Activated CD8-positive, alpha-beta T cell treated with anti-CD3 and anti-CD28 coated beads for 36 hours (primary cell): ENCODE data around the gene ABHD17C. TPM values are rescaled to one million over a fixed set of nuclear protein-coding genes. Genes with fewer than 3 reads are reported as not detected.

Source experiments
- ATAC-seq: fragments of 200-7000 bp; cut with Tn5 transposase; one replicate; pipeline ENCODE4 v1.10.0; 2021; ENCODE audit warnings: mild to moderate bottlenecking, moderate library complexity
- CTCF ChIA-PET: fragments of 350-600 bp; sonication (Branson Sonifier 250); formaldehyde crosslinking; loops from one replicate; lab custom pipeline; 2021; ENCODE audit warnings: antibody characterized with exemption; lab: Charles Lee
- POLR2A ChIA-PET: fragments of 350-600 bp; sonication (Branson Sonifier 250); formaldehyde crosslinking; loops from one replicate; lab custom pipeline; 2021; ENCODE audit warnings: antibody characterized with exemption; lab: Charles Lee
- DNase-seq: peaks from one replicate; pipeline ENCODE4 v3.0.0-alpha.2; 2020
- H3K27ac Mint-ChIP-seq: one replicate; pipeline ENCODE4 v1.8.0; 2021; ENCODE audit warnings: mild to moderate bottlenecking, mixed read lengths
- H3K27me3 Mint-ChIP-seq: one replicate; pipeline ENCODE4 v1.8.0; 2021; ENCODE audit warnings: mixed read lengths
- H3K36me3 Mint-ChIP-seq: one replicate; pipeline ENCODE4 v1.8.0; 2021; ENCODE audit warnings: low read depth, mixed read lengths
- H3K4me1 Mint-ChIP-seq: one replicate; pipeline ENCODE4 v1.8.0; 2021; ENCODE audit warnings: low read depth, mixed read lengths
- H3K4me3 Mint-ChIP-seq: one replicate; pipeline ENCODE4 v1.8.0; 2021; ENCODE audit warnings: mild to moderate bottlenecking, moderate library complexity, mixed read lengths
- H3K9me3 Mint-ChIP-seq: one replicate; pipeline ENCODE4 v1.8.0; 2021; ENCODE audit warnings: mixed read lengths
- CTCF ChIP-seq: fragments of 200-600 bp; IDR thresholded peaks from one replicate; pipeline ENCODE4 v1.8.0; 2022; ENCODE audit warnings: antibody characterized with exemption, mild to moderate bottlenecking
- intact Hi-C: fragments of 100-400 bp; cut with micrococcal nuclease; formaldehyde crosslinking; loops from one replicate; pipeline ENCODE4 v1.10.0; 2022
- total RNA-seq, 2 experiments: library from RNA; stranded (reverse); gene quantifications; one replicate each; pipeline ENCODE4 v1.2.3, GENCODE V29; 2021

ABHD17C gene
- total RNA-seq, 2 experiments from 2014 or later, result 5.4 to 5.6 TPM

DNA sequence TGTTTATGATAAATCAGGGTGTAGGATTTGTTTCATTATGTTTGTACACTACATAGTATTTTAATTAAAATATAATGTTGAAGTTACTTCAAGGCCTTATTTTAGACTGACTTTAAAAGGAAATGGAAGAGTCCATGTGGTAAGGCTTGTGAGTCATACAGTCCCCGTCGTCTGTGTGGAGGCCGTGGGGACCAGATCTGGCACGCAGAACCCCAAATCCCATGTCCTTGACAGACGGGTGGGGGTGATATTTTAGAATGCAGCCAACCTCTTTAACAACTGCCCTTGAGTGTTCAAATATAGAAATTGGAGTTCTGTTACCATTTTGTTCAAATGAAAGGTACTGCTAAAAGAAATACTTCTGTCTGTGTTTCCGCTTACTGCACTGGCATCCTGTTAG is 35.8 kb downstream of the ABHD17C start:
- intact Hi-C loops, result no loop called here

DNA sequence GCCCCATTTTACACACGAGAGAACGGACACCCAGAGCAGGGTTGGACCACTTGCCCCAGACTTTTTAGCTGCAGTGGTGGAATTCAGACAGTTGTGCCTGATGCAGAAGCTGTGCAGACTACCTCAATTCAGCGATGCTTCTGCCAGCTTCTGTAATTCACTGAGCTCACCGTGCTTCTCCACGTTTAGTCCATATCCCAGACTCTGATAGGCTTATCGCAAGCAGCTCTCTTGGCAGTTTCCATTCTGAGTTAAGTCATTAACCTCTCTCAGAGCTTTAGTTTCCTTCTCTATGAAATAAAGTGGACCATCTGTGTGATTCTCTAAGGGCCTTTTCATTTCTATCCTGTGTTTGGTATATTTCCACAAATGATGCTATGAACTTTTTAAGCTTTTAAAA is 37.1 kb downstream of the ABHD17C start:
- Mint-ChIP-seq H3K27me3 (no peaks in the 10 kb centered on the region), H3K4me3 (no peak overlapping the region), H3K27ac (no peak overlapping the region), H3K9me3 (no peaks in the 10 kb centered on the region), H3K4me1 (no peaks in the 10 kb centered on the region), H3K36me3 (no peaks in the 10 kb centered on the region)
- intact Hi-C loops, result no loop called here
- POLR2A ChIA-PET, result no interaction called here
- ATAC-seq (no peak), DNase-seq (no peak)
- no peak for TF ChIP-seq CTCF
- CTCF ChIA-PET, result no interaction called here

More for the DNA sequence above, 35.8 kb downstream of the ABHD17C start:
- DNase-seq (no peak), ATAC-seq (no peak)
- ChIA-PET POLR2A (no interaction called here), CTCF (no interaction called here)
- Mint-ChIP-seq H3K36me3 (peaks cover 4% of the 10 kb centered on the region), H3K4me3 (no peak overlapping the region), H3K27ac (no peak overlapping the region), H3K9me3 (peaks cover 2% of the 10 kb centered on the region), H3K4me1 (no peaks in the 10 kb centered on the region), H3K27me3 (no peaks in the 10 kb centered on the region)
- no peak for TF ChIP-seq CTCF

DNA sequence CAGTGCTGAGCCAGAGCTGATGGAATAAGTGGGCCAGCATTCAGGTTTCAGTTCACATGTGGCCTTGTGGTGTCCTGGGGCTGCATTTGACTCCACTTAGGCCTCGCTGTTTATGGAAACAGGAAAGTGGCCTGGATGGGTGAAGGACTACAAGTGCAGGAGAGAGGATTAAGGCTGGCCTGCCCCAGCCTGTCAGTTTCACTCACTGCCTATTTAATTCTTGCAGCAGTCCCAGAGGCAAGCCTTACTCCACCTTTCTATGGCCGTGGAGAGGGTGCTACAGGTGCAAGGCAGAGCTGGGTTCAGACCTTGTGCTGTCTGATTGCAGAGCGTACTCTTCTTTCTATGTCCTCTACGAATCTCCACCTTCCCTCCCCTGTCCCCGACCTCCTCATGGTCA is 37.7 kb downstream of the ABHD17C start:
- Mint-ChIP-seq H3K4me1 (no peaks in the 10 kb centered on the region), H3K4me3 (no peak overlapping the region), H3K27ac (no peak overlapping the region), H3K9me3 (no peaks in the 10 kb centered on the region), H3K27me3 (no peaks in the 10 kb centered on the region), H3K36me3 (no peaks in the 10 kb centered on the region)
- DNase-seq (no peak), ATAC-seq (no peak)
- TF ChIP-seq CTCF, result no peak
- CTCF ChIA-PET, result no interaction called here
- intact Hi-C loops, result no loop called here
- POLR2A ChIA-PET, result no interaction called here

GRCh38 chr15:80733460-80733859 is 38.4 kb downstream of the ABHD17C start:
- Mint-ChIP-seq H3K27me3 (no peaks in the 10 kb centered on the region), H3K4me3 (no peak overlapping the region), H3K4me1 (no peaks in the 10 kb centered on the region), H3K27ac (no peak overlapping the region), H3K36me3 (no peaks in the 10 kb centered on the region), H3K9me3 (no peaks in the 10 kb centered on the region)
- ATAC-seq (no peak), DNase-seq (no peak)
- intact Hi-C loops, result no loop called here
- ChIA-PET POLR2A (no interaction called here), CTCF (no interaction called here)
- TF ChIP-seq CTCF, result no peak

GRCh38 chr15:80735344-80735743 is 40.2 kb downstream of the ABHD17C start:
- H3K36me3 Mint-ChIP-seq, result no peaks in the 10 kb centered on the region
- no peak for TF ChIP-seq CTCF
- ChIA-PET POLR2A (no interaction called here), CTCF (no interaction called here)
- no peaks in the 10 kb centered on the region for H3K4me1 Mint-ChIP-seq
- no peaks in the 10 kb centered on the region for H3K27me3 Mint-ChIP-seq
- ATAC-seq, result no peak
- intact Hi-C loops, result no loop called here
- H3K9me3 Mint-ChIP-seq, result no peaks in the 10 kb centered on the region
- no peak overlapping the region for H3K4me3 Mint-ChIP-seq
- DNase-seq, result no peak
- no peak overlapping the region for H3K27ac Mint-ChIP-seq
